ENCODE data around the gene LRFN2.

Gene LRFN2

GRCh38 chr6:40398034-40398691 lies 189.0 kb downstream of the LRFN2 start:
- no peak for DNase-seq (ENCODE audit: low read depth)

DNA sequence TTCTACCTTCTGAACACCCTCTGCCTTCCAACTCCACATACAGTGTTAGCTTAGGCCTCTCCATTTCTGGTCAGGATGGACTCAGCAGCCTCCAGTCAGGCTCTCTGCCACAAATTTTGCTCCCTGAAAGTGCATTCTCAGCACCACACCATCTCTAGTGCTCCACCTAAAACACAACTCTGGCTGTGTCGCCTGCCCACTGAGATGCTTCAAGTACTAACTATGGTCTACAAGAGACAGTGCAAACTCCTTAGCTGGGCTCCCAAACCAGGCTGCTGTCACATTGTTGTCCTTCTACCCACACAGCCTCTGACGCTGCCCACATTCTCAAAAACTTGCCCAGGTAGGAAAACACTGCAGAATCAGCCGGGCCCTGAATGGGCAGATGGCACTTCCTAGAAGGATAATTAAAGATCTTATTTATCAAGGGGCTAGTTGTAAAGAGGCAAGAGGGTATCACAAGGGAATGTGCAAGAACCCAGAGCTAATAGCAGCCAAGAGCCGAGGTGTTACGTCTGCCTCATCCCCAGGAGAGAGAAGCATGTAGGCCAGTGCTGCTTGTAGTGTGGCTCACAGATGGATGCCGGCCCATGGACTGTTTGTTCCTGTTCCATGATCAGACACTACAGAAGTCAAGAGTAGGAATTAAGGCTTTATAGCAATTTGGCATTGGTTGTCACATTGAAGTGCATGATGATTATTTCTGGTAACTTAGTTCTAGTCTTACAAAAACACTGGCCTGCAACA lies 189.7 kb downstream of the LRFN2 start:
- no peak for DNase-seq (ENCODE audit: low read depth)

GRCh38 chr6:40395698-40396076 lies 191.5 kb downstream of the LRFN2 start:
- no peak for DNase-seq (ENCODE audit: low read depth)

DNA sequence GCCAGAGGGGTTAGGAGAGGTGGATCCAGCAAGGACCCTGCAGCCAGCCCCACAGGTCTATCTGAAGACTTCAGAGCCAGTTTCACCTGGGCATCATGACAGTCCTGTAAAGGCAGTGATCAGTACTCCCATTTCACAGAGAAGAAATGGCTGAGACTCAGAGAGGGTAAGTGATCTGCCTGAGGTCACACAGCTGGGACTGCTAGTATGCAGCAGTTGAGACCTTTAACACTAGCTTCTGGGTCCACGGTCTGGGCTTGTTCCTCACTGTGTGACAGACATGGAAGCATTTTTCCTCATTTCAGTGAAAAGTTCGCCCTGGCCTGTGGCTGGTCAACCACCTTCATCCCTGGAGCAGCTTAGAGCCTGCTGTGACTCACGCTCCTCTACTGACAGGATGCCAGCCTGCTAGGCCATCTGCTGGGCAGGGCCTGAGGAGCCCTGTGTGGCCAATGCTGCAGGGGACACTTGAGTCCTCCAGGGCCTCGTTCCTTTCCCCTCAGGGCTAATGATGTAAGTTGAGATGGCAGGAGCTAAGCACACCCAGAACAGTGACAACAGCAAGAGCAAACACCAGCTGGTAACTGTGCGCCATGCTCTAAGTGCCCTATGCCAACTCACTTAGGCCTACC lies 192.0 kb downstream of the LRFN2 start:
- no peak for DNase-seq (ENCODE audit: low read depth)

DNA sequence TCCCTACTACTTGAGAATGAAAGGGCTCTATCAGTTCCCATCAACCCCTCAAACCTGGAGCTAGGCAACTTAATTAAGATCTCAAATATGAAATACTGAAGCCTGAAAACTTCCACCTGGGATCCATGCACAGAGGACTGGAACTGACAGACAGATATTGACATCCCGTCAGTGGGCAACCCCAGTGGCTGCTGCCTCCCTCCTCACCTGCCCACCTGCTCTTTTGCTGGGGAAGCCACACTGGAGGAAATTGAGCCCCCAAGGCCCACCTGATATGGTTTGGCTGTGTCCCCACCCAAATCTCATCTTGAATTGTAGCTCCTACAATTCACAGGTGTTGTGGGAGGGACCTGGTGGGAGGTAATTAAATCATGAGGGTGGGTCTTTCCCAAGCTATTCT lies 192.8 kb downstream of the LRFN2 start:
- DNase-seq (ENCODE audit: low read depth), result no peak

GRCh38 chr6:40393641-40394040 lies 193.5 kb downstream of the LRFN2 start:
- DNase-seq (ENCODE audit: low read depth), result no peak

DNA sequence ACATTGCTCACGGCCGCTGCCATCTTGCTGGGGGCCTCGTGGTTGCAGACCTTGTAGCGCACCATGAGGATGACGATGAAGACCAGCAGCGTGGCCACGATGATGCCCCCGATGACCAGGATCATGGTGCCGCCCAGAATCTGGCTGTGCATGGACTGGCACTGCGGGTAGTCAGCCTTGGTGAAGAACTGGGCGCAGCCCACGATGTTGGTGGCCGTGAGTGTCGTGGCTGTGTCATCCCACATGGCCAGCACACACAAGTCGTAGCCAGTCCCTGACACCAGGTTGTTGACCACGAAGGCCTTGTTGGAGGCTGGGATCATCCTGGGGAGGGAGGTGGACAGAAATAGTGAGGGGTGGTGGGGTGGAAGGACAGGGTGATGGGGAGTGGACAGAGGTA lies 194.6 kb downstream of the LRFN2 start:
- DNase-seq (ENCODE audit: low read depth), result no peak

DNA sequence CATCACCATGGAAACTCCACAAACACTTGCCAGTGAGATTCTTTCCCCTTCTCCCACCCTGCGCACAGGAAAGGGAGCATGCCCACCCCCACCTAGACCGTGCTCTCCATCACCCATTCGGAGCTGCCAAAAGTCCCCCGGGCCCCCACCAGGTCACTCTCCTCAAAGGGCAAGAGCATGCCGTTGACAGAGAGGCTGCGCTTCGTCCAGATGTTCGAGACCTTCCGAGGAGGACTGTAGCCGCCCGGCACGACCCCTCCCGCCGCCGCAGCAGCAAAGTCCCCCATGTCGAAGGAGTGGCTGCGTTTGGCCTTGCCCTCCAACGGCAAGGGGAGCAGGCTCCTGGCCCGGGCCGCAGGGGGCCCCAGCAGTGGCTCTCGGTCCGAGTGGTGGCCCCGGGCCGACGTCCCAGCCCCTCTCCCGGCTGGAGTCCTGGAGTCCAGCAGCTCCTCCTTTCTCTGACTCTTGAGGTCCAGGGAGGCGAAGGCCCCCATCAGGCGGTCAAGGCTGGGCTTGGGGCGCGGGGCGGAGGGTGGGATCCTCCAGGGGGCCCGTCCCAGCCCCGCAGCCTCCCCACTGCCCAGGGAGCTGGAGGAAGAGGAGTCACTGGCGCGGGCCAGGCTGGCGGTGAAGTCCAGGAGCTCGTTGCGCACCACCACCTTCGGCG lies 195.2 kb downstream of the LRFN2 start:
- no peak for DNase-seq (ENCODE audit: low read depth)

DNA sequence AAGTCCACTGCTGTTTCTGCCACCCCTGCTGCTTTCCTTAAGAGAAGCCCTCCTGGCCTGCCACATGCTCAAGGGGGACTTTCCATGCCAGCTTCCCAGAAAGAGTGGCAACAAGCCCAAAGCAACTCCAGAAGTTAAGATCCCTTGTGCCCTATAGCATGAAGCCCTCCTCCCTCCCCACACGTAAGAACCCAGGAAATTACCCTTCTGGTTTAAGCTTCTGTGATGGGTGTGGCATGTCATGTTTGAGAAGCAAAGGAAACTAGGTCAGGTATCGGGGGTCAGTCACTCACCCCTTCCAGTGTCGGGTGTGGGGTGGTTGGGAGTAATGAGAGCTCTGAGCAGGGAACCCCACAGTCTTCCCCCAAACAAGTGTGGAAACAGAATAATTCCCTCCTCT lies 196.1 kb downstream of the LRFN2 start:
- DNase-seq (ENCODE audit: low read depth), result no peak

DNA sequence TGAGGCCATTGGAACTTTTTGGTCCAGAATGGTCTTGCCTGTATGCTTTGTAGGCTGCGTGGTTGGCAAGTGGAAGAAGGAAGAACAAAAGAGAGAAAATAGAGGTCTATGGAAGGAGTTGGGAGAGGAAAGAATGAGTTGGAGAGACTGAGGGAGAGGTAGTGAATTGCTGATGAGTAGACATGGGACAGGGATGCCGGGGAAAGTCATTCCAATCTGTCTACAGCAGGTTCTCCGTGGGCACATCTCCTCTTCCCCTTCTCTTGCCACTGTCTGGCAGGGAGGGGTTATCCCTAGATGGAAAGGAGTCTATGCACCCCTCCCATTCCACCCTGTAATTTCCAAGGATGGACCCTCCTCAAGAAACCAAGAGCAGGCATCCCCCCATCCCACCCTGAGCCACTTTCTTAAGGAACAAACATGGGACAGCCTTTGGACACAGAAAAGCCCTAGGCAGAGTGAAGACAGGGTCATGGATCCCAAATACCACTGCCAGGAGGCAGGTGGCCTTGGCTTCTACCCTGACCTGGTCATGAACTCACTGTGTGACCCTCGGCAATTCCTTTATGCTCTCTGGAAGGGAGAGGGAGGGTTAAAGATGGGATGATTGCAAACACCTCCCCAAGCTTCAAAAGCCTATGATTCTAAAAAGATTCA lies 196.9 kb downstream of the LRFN2 start:
- no peak for DNase-seq (ENCODE audit: low read depth)

DNA sequence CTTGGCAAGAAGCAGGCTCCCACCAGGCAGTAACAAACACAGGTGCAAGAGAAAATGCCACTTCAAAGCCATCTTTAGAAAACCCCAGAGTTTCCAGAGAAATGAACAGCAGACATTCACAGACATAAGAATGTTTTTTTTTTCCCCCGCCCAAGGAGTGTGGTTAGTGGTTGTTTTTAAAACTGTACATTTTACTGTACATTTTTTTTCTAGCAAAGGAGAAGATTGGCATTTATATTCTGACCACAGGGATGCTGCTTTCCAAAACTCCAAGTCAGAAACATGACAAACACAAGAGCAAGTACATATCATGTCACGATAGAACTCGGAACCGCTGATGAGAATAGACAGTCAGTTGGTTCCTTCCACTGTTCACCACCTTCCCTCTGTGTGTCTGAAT lies 197.9 kb downstream of the LRFN2 start:
- DNase-seq (ENCODE audit: low read depth), result no peak

DNA sequence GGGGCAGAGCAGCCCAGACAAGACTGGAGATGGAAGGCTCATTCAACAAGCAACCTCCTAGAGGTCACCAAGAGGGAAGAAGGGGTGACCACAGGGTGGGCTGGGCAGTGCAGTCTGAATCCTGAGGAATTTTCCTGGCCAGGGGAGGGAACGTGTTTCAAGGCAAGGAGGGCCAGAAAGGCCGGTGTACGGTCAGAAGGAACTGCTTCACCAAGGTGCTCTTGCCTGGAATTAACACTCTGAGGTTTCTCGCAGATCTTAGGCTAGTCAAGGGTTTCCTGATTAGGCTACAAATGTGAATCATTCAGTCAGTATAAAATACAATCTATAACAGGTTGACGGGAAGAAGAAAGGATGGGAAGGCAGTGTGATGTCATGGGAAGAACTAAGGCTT lies 199.3 kb downstream of the LRFN2 start:
- no peak for DNase-seq (ENCODE audit: low read depth)

GRCh38 chr6:40387127-40387870 lies 199.9 kb downstream of the LRFN2 start:
- no peak for DNase-seq (ENCODE audit: low read depth)

GRCh38 chr6:40386200-40386599 lies 201.0 kb downstream of the LRFN2 start:
- DNase-seq (ENCODE audit: low read depth), result no peak

- DNase-seq (ENCODE audit: low read depth), result no peak
These were observed 203.6 kb downstream of the LRFN2 start for GRCh38 chr6:40383348-40384115.

GRCh38 chr6:40380271-40380670 lies 206.9 kb downstream of the LRFN2 start:
- no peak for DNase-seq (ENCODE audit: low read depth)

DNA sequence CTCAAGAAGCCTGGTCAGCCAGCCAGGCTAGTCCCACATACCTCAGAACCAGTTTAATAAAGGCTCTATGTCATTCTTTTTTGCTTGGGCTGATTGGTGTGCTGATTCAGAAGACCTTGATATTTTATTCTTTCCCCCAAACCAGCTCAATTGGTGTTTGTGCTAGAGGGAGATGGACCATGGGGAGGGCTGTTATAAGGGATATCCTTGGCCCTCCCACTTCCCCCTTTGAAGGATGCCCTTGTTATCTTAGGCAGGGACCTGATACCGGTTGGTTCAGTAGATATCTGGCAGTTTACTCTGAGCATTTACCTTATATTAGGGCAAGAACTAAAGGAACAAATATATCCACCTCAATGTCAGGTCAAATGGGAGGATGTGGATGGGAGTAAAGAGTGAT lies 207.4 kb downstream of the LRFN2 start:
- no peak for DNase-seq (ENCODE audit: low read depth)

DNA sequence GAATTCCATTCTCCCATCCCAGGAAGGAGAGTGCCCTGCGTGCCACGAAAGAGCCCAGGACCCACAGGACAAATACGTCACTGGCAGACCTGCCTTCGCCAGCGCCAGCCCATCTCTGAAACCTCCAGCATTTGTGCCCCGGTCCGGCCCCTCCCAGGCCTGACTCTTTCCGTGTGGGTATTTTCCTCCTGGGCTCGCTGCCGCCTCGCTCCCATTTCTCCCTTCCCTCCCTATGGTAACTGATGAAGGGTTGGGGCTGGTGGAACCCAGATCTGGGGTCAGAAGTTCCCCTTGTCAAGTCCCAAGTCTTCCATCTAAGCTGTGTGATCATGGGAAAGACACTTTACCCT lies 208.5 kb downstream of the LRFN2 start:
- no peak for DNase-seq (ENCODE audit: low read depth)

- no peak for DNase-seq (ENCODE audit: low read depth)
These were observed 209.0 kb downstream of the LRFN2 start for GRCh38 chr6:40378071-40378724.

DNA sequence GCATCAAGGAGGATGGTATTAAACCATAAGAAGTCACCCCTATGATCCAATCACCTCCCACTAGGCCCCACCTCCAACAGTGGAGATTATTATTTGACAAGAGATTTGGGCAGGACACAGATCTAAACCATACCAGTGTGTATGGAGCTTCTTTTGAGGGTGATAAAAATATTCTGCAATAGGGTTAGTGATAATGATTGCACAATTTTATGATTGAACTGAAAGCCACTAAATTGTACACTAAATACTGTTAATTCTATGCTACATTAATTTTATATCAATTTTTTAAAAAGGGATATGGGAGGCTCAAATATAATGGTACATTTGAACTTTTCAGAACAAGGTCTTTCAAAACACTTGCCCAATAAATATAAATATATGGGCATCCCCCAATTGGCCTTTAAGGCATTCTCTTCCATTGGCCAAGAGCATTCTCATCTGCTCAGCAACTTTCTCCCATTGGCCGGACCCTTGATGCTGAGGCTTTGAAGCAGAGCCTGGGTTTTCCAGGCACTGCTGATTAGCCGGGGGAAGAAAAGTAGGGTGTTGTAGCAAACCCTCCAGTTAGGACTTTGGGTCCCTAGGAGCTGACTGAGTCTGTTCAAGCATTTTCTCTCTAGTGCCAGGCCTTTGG lies 209.9 kb downstream of the LRFN2 start:
- DNase-seq (ENCODE audit: low read depth), result no peak
